GM21360 (cell line): Measurements from ENCODE around the gene IVNS1ABP.
"Not testable (repeated sequence)": the region's sequence is repeated elsewhere in the genome, so short reads cannot be mapped to it uniquely, and the experiment has no call there.

Source experiments
- ATAC-seq: cut with Tn5 transposase; IDR thresholded peaks from one replicate; pipeline ENCODE4 v1.9.1; 2021; ENCODE audit warnings: mild to moderate bottlenecking, moderate library complexity; ENCODE audit not compliant: unreplicated experiment

IVNS1ABP gene

DNA sequence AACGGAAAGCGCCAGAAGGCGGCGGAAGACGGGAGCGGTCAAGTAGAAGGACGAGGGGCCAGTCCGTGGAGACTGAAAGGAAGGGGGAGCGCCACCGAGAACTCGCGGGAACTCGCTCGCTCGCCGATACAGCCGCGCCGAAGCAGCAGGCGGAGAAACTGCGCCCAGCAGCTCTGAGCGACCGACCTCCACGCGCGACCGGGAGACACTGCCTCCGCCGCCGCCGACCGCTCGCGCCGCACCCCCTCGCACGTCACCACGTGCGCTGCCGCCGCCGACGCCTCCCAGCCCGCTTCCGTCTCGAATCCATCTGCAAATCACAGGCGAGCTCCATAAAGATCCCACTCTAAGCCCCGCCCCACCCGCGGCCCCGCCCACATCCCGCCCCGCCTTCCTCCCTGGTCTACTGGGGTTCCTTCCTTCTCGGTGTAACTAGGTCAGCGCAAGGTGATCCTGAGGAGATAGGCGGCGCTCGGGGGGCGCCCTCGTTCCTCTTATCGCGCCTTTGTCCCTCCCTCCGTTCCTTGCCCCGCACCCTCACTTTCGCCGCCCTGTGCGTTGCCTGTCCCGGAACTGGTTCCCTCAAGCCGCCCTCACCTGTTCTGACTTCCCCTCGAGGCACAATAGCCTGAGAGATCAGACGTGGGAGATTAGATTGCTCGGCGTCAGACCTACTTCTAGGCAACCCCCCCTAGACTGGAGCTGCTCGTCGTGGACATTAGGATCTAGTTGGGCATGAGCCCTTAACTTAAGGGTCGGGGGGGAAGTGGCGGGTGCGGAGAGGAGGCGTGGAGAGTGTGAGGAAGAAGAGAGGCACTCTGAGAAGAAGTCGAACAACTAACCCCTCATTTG is at the start of gene IVNS1ABP:
IVNS1ABP (minus strand) TSS at position 210 of the 852 bp plus-strand sequence. CDS start 7,750 bp downstream, outside the sequence.
- ATAC-seq = peak; percentile 74

DNA sequence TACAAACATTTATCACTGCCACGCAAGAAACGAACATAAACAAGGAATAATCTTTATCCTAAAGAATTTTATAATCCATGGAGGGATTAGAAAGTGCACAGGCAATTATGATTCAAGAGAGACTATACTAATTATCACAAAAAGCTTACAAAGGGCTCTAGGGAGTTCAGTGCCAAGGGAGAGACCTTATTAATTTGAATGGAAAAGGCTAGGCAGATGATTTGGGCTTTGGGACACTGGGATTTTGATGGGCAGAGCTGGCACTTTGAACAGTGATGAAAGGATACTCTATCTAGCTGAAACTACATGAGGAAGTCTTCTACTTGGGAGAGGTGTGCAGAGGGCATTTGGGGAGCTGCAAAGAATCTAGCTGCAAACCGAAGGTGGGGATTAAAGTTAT is 48.9 kb upstream of the IVNS1ABP start:
- ATAC-seq = no peak

DNA sequence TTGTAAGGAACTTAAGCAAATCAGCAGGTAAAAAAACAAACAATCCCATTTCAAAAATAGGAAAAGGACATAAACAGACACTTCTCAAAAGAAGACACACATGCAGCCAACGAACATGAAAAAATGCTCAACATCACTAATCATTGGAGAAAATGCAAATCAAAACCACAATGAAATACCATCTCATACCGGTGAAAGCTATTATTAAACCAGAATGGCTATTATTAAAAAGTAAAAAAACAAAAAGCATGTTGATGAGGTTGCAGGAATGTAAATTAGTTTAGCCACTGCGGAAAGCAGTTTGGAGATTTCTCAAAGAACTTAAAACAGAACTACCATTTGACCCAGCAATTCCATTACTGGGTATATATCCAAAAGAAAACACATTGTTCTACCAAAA is 47.5 kb upstream of the IVNS1ABP start:
- ATAC-seq = not testable (repeated sequence)

DNA sequence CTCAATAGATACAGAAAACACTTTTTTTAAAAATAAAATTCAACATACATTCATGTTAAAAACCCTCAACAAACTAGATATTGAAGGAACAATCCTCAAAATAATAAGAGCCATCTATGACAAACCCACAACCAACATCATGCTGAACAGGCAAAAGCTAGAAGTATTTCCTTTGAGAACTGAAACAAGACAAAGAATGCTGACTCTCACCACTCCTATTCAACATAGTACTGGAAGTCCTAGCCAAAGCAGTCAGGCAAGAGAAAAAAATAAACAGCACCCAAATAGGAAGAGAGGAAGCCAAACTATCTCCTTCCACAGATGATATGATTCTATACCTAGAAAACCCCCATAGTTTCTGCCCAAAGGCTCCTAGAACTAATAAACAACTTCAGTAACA is 46.2 kb upstream of the IVNS1ABP start:
- ATAC-seq = no peak

DNA sequence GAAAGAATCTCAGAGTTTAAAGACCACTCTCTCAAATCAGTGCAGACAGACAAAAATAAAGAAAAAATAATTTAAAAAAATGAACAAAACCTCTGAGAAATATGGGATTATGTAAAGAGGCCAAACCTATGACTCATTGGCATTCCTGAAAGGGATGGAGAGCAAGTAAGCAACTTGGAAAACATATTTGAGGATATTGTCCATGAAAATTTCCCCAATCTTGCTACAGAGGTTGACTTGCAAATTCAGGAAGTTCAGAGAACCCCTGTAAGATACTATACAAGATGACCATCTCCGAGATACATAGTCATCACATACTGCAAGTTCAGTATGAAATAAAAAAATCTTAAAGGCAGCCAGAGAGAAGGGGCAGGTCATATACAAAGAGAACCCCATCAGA is 43.7 kb upstream of the IVNS1ABP start:
- ATAC-seq = no peak

DNA sequence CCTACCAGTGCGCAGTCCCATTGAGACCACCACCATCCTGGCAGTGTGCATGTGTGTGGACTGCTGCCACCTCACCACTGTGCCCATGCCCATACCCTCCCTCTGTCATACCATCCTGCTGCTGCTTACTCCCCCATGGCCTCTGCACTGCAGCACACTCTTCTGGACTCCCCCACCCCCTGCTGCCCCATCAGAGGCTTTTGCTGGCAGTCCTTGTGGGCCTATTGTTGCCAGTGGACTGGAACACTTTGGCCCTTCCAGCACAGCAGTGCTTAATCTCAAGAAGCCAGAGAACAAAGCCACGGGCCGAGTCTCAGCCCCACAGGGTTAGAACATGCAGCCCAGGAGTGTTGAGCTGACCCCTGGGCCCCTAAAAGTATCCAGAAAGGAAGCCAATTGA is 41.9 kb upstream of the IVNS1ABP start:
- ATAC-seq = no peak

DNA sequence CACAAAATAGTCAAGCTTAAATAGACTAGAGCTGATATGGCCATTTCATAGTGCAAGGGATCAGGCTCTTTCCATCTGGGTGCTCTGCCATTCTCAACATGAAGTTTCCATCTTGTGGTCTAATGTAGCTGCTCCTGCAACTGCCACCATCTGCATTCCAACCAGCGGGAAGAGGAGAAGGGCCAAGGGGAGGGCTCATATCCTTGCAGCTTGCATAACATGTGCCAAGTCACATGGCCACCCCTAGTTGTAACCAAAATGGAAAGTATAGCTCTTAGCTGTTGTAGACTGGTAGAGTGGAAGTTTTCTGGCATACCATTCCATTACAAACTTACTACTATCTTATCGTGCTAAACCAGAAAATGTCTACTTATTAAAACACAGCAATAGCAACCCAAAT is 38.9 kb upstream of the IVNS1ABP start:
- ATAC-seq = no peak

DNA sequence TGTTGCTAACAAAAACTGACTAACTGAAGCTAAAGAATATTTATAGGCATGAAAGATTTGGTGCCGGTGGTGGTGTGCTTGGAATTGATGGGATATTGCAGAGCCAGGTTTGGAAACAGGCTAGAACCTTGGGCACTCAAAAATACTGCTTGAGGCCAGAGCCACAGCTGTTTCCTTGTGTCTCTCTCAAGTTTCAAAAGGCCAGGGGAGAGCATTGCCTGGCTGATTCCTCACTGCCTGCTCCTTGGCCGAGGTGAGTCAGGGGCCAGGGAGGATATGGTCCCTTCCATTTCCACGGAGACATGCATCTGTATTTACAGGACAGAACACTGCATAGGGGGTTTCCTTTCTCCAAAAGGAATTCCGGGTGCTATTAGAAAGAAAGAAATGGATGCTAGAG is 36.1 kb upstream of the IVNS1ABP start:
- ATAC-seq = no peak

DNA sequence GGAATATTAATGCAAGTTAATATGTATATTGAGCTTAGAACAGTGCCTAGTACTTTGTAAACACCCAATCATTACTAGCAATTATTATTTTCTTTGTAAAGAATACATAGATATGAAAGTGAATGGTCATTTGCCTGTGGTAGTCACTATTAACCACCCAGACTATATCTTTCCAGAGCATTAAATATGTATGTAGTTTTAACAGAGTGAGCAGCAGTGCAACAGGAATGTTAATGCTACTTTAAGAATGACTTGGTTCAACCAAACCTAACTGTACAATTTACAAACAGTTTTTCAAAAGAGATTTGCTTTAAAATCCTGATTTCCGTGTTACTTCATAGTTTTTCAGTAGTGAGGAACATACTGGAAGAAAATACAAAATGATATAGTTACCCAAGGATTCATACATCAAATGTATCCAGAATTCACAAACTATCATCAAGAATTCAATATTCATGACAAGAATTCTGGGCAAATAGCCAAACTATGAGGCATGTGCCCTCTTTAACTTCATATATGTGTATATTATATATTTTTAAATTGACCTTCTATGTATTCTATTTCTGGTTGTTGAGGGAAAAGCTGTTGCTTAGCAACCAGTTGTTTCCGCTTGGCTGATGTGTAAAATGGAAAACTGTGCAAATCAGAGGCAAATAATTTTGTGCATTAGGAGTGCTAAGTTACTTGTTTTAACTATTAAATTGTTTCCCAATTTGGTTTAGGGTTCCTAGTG is 34.9 kb upstream of the IVNS1ABP start:
- ATAC-seq = no peak

DNA sequence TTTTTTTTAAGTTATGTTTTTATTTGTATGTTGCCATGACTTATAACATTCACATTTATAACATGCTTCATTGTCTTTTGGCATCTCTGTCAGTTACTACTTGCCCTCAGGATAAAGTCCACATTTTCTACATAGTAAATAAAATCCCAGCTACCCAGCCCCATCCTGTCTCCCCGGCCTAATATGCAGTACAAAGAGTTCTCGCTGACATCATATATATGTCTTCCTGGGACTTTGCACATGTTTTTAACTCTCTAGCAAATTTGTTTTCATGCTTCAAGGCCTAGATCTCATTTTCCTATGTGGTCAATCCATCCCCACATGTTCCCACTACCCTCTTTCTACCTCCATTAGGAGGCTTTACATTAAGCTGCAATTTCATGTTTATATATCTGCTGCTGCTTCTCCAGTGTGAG is 33.0 kb upstream of the IVNS1ABP start:
- ATAC-seq = no peak

DNA sequence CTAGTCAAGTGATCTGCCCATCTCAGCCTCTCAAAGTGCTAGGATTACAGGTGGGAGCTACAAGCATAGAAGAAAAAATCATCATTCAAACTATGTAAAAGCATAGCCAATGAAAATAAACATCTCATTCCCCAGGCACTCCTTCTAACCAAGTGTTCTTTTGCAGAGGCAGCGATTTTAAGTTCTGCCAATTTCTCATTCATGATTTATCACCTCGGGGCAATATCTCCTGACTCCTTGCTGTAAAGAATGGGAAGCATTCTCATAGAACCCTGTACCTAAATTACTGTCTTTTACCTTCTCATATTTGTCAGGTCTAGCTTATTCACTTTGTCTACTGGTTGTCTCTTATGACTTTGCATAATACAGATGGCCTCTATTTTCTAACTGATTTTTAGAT is 32.5 kb upstream of the IVNS1ABP start:
- ATAC-seq = no peak

DNA sequence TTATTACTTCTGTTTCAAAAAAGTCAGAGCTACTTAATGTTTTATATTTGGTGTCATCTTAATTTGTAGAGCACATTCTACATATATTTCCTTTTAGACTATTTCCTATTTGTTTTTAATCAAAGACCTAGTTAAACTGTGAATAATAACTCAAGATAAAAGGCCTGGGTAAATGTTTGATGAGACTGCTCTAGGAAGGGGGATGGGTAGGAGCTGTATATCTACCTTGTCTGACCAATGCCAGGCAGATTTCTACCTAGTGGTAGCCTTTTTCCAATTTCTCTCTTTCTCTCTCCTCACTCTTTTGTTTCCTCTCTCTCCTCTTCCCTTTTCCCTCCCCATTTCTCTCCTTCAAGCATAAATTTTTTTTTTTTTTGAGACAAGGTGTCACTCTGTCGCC is 31.9 kb upstream of the IVNS1ABP start:
- no peak for ATAC-seq

DNA sequence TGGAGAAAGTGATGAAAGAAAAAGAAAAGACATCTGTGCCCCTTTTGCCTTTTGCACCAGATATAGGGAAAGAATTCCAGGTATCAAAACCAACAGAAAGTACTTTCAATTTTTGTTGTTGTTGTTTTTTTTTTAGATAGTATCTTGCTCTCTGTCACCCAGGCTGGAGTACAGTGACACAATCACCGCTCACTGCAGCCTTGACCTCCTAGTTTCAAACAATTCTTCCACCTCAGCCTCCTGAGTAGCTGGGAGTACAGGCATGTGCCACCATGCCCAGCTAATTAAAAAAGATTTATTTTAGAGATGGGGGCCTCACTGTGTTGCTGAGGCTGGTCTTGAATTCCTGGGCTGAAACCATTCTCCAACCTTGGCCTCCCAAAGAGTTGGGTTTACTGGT is 31.3 kb upstream of the IVNS1ABP start:
- ATAC-seq = no peak

DNA sequence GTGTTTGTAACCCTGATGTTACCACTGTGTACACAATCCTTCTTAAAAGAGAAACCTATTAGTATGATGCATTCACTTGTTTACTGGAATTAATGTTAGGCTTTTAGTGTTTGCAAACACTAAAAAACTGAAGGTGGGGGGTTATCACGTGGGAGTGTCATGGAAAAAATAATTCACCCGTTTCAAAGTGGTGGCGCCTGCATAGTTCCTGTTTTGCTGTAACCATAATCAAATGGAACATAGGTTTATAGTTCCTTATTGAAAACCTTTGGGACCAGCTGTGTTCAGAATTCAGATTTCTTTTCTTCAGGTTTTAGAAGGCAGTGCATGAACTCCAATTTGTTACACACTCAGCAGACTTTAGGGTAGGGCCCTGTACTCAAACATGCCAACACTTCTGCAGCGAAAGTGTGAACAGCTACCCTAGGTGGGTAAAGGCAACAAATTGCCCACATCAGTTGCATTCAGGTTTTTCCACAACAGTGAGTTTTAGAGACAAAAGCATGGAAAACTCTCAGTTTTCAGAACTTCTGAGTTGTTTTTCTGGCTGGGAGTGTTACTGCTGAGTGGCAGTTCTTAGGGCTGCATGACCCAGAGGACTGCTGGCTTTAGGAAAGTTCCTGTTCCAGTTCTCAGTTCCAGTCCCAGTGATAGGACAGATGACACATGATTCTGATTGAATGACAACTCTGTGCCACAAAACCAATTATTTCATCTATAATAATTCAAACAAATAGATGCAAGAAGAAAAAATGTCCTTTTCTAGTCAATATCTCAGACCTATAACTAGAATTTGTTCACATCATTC is 29.1 kb upstream of the IVNS1ABP start:
- ATAC-seq = peak; percentile 58

DNA sequence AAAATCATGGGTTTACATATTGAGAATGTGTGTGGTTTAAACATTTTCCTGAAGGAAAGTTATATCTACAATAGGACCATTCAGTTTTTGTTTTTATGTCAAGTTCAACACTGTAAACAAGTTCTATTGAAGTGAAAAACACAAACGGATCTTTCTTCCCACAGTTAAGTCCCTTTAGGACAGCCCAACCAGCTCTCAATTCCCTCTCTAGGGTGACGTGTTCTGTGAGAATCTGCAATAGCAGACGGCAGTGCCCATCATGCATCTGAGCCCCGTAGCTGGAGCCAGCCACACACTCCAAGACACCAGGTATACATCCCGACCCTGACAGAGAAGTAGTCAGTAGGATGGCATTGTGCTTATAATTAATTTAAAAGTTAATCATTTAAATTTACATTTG is 26.3 kb upstream of the IVNS1ABP start:
- ATAC-seq = no peak

DNA sequence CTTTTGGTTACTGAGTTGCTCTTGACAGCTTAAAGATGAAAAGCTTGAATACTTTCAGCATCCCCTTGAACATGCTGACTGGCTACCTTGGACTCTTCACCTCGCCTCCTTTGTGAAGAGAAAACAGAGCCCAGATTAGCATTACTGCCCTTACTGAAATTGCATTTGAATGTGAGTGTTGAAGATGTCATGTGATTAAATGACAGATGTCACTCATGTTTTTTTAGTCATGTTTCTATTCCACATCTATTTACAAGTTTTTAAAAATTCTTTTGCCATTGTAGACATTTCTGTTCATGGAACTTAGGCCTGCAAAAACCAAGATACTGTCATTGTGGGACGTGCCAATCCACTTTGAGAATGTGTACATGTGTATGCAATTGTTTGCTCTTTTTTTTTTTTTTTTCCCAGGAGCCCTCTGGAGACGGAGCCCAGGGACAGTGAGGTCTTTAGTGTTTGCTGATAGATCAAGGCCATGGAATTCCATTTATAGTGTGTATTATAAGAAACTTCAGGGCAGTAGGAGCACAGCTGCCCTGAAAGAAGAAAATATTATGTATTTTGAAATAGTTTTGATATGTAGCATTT is 25.7 kb upstream of the IVNS1ABP start:
- no peak for ATAC-seq

DNA sequence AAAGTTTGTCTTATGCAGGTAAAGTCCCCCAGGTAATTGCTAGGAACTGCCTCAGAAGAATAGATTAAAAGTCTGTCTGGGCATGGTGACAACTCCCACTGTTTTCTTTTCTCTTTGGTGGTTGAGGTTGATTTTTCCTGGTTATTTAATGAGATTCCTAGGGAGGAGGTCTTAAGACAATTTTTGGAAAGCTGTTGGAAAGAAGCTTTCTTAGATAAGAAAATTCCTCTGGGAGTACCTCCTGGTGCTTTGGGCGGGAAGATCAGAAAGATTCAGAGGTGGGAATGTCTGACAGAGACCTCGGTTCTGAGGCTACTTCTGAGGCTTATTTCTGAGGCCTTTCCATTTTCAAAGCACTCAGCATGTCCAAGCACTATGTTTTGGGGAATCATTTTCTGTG is 25.0 kb upstream of the IVNS1ABP start:
- no peak for ATAC-seq

DNA sequence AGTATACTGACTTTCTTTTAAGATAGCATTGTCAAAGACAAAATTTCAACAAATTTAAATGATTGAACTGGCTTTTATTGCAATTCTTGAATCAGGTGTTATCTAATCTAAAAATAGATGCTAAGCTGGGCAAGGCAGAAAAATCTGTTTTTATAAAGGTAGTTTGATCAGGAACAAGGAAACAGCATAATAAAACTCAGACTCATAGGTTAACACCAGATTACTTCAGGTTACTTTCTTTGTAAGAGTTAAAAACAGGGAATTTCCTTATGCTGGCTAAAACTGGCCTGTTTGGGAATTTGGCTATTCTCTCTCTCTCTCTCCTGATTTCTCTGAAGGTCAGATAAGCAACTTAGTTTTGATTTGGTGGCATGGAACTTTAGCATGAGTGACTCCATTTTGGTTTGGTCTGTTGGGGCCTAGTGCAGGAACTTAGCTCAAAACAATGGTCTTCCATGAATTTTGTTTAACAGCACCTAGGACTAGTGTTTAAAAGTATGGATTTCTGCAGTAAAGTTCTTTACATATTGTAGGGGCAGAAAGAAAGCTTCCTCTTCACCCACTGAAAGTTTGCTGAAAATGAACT is 24.2 kb upstream of the IVNS1ABP start:
- no peak for ATAC-seq

DNA sequence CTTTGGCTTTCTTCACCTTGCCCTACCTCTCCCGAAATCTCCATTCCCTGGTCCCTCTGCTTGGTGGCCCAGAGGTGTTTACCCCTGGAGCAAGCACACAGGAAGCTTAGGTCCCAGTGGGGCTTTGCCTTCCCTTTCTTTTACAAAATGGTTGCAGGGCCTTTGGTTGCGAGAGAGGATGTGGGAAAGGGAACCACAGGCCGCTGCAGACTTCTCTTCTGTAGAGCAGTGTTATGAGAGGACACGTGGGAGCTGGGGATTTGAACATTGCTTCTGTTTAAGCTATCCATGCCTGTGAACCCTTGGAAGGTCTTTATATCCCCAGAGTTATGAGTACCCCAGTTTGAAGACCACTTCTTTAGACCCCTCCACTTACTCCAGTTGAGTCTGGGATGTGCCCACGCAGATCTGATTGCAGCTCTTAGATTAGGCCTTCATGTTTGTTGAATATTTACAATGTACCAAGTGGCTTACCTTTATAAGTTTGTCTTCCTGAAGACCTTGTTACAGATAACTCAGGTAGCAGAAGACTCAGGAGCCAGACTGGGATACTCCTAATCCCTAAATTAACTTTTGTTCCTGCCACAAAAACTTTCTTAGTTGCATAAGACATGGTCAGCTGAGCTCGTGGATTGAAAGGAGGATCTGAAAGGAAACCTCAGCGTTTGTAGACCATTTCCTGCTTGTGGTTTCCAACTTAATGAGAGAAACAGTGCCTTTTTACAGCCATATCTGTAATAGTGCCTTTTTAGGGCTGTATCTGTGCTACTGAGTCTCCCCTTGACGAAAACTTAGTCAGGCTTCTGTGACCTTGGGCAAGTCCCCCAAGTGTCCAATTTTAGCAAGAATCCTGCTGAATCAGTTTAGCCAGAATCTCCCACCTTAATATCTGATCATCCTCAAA is 21.9 kb upstream of the IVNS1ABP start:
- ATAC-seq = peak; percentile 97

DNA sequence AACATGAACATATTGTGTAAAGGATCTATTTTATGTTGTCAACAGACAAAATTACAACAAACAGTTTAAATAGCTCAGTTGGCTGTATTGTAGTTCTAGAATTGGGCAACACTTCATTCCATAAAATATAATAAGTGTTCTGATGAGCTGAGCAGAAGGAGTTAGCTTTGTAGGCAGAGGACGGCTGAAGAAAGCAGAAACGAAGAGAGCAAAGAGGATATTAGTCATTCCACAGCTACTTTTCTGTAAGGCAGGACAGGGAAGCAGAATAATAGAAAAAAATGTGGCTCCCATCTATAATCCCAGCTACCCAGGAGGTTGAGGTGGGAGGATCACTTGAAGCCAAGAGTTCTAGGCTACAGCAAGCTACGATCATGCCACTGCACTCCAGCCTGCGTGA is 20.2 kb upstream of the IVNS1ABP start:
- no peak for ATAC-seq
